Breast epithelium (tissue), 4 donors: ENCODE measurements around the gene OMA1. TPM values are rescaled to one million over a fixed set of nuclear protein-coding genes. Genes with fewer than 3 reads are reported as not detected.

ENCODE experiments used
- DNase-seq, 2 donors: peaks; one replicate each; pipeline ENCODE4 v3.0.0-alpha.2; 2019; ENCODE audit warnings: low spot score in 2 of 2
- H3K27ac ChIP-seq, 2 donors: fragments of 200-600 bp; sonication (generic) in 1 of 2; one replicate each; pipeline ENCODE4 v1.5.1; 2016 to 2019; ENCODE audit warnings: mild to moderate bottlenecking in 1 of 2
- H3K27me3 ChIP-seq, 2 donors: fragments of 200-600 bp; sonication (generic) in 1 of 2; one replicate each; pipeline versions ENCODE4 v1.5.1 to v1.6.0; 2017 to 2019; ENCODE audit warnings: control low read depth in 1 of 2, mild to moderate bottlenecking in 1 of 2
- H3K36me3 ChIP-seq: fragments of 200-600 bp; one replicate; pipeline ENCODE4 v1.5.1; 2019
- H3K4me1 ChIP-seq, 2 donors: fragments of 200-600 bp; sonication (generic); one replicate each; pipeline ENCODE4 v1.5.1; 2016 to 2019; ENCODE audit warnings: control low read depth in 1 of 2
- H3K4me3 ChIP-seq, 3 donors: fragments of 200-600 bp; sonication (generic); 1 replicate in 2 of 3; 2 replicates in 1 of 3; pipeline ENCODE4 v1.5.1; 2016 to 2019; ENCODE audit warnings: mild to moderate bottlenecking in 3 of 3, moderate library complexity in 2 of 3
- H3K9me3 ChIP-seq, 2 donors: fragments of 200-600 bp; sonication (generic) in 1 of 2; one replicate each; pipeline ENCODE4 v1.5.1; 2016 to 2019; ENCODE audit warnings: control low read depth in 1 of 2
- CTCF ChIP-seq, 3 donors: fragments of 450-650 bp; IDR thresholded peaks; one replicate each; pipeline ENCODE4 v1.5.1; 2016 to 2017; ENCODE audit warnings: antibody characterized with exemption in 3 of 3, mild to moderate bottlenecking in 3 of 3, moderate library complexity in 3 of 3
- POLR2A ChIP-seq: fragments of 450-650 bp; IDR thresholded peaks from one replicate; pipeline ENCODE4 v1.6.1; 2016; ENCODE audit warnings: antibody characterized with exemption, mild to moderate bottlenecking, moderate library complexity
- POLR2AphosphoS5 ChIP-seq, 3 donors: sonication (generic); formaldehyde crosslinking; IDR thresholded peaks; one replicate each; pipeline ENCODE4 v1.6.1; 2017; ENCODE audit warnings: antibody characterized with exemption in 3 of 3
- intact Hi-C: fragments of 100-400 bp; cut with DNase I; formaldehyde crosslinking; loops from one replicate; pipeline ENCODE4 v1.15.1; 2023; ENCODE audit warnings: low total_unique reads
- total RNA-seq, 3 donors: library from RNA; depleted of rRNA; stranded (reverse); fragments of >200 nt; gene quantifications; one replicate each; pipeline ENCODE4 v1.1.0, GENCODE V29; 2016

Gene OMA1
- total RNA-seq, 3 donors from 2014 or later, result 26.4 to 79.8 (median 48.2) TPM

GRCh38 chr1:58454807-58455206 lies 91.7 kb downstream of the OMA1 start:
- intact Hi-C loops, result no loop called here
- H3K4me3 ChIP-seq, result no peak overlapping the region
- H3K4me1 ChIP-seq, result no peaks in the 10 kb centered on the region
- H3K27me3 ChIP-seq, result no peaks in the 10 kb centered on the region
- H3K27ac ChIP-seq, result no peak overlapping the region
- H3K36me3 ChIP-seq, result no peaks in the 10 kb centered on the region
- no peak for DNase-seq
- H3K9me3 ChIP-seq, result no peaks in the 10 kb centered on the region
- TF ChIP-seq POLR2AphosphoS5 (IDR thresholded peaks at IDR 0.05), result no peak
- TF ChIP-seq POLR2A, result no peak
- TF ChIP-seq CTCF (IDR thresholded peaks at IDR 0.05), result no peak

- Histone ChIP-seq H3K27me3 (no peaks in the 10 kb centered on the region), H3K4me1 (no peaks in the 10 kb centered on the region), H3K9me3 (no peaks in the 10 kb centered on the region), H3K4me3 (no peak overlapping the region), H3K36me3 (no peaks in the 10 kb centered on the region), H3K27ac (no peak overlapping the region)
- intact Hi-C loops, result no loop called here
- TF ChIP-seq POLR2A (no peak), CTCF (IDR thresholded peaks at IDR 0.05) (no peak), POLR2AphosphoS5 (IDR thresholded peaks at IDR 0.05) (no peak)
- no peak for DNase-seq
These were observed 92.1 kb downstream of the OMA1 start for GRCh38 chr1:58454385-58454784.

GRCh38 chr1:58451560-58452191 lies 94.8 kb downstream of the OMA1 start:
- H3K4me3 ChIP-seq, result no peak overlapping the region
- H3K27ac ChIP-seq, result no peak overlapping the region
- H3K4me1 ChIP-seq, result no peaks in the 10 kb centered on the region
- TF ChIP-seq POLR2A (no peak), POLR2AphosphoS5 (IDR thresholded peaks at IDR 0.05) (no peak), CTCF (IDR thresholded peaks at IDR 0.05) (no peak)
- intact Hi-C loops, result no loop called here
- H3K9me3 ChIP-seq, result no peaks in the 10 kb centered on the region
- H3K36me3 ChIP-seq, result no peaks in the 10 kb centered on the region
- no peak for DNase-seq
- no peaks in the 10 kb centered on the region for H3K27me3 ChIP-seq

- Histone ChIP-seq H3K4me3 (no peak overlapping the region), H3K27me3 (no peaks in the 10 kb centered on the region), H3K36me3 (no peaks in the 10 kb centered on the region), H3K27ac (no peak overlapping the region), H3K9me3 (no peaks in the 10 kb centered on the region), H3K4me1 (no peaks in the 10 kb centered on the region)
- TF ChIP-seq POLR2AphosphoS5 (IDR thresholded peaks at IDR 0.05) (no peak), POLR2A (no peak), CTCF (IDR thresholded peaks at IDR 0.05) (no peak)
- DNase-seq, result no peak
- intact Hi-C loops, result no loop called here
These were observed 98.6 kb downstream of the OMA1 start for GRCh38 chr1:58447886-58448285.

GRCh38 chr1:58447042-58447441 lies 99.5 kb downstream of the OMA1 start:
- Histone ChIP-seq H3K4me3 (no peak overlapping the region), H3K27me3 (no peaks in the 10 kb centered on the region), H3K27ac (no peak overlapping the region), H3K4me1 (no peaks in the 10 kb centered on the region), H3K9me3 (no peaks in the 10 kb centered on the region), H3K36me3 (no peaks in the 10 kb centered on the region)
- no peak for DNase-seq
- intact Hi-C loops, result no loop called here
- TF ChIP-seq CTCF (IDR thresholded peaks at IDR 0.05), result no peak
- TF ChIP-seq POLR2A, result no peak
- TF ChIP-seq POLR2AphosphoS5 (IDR thresholded peaks at IDR 0.05), result no peak
